Measurements from ENCODE around the gene SFMBT2.

Gene SFMBT2

GRCh38 chr10:7435674-7436073 lies 24.8 kb upstream of the SFMBT2 start:
- no peak for TF ChIP-seq CTCF (IDR thresholded peaks at IDR 0.05; ENCODE audit: low read depth, low read length)
- no peak for DNase-seq (ENCODE audit: low read depth, low spot score)
- no peak overlapping the region for H3K4me3 ChIP-seq (ENCODE audit: low read depth, low read length)
- in situ Hi-C loops (cut with HindIII; ENCODE audit: low sequenced_read_pairs) = no loop called here

GRCh38 chr10:7434378-7434777 lies 23.5 kb upstream of the SFMBT2 start:
- H3K4me3 ChIP-seq (ENCODE audit: low read depth, low read length) = no peak overlapping the region
- in situ Hi-C loops (cut with HindIII; ENCODE audit: low sequenced_read_pairs) = no loop called here
- no peak for DNase-seq (ENCODE audit: low read depth, low spot score)
- no peak for TF ChIP-seq CTCF (IDR thresholded peaks at IDR 0.05; ENCODE audit: low read depth, low read length)

- TF ChIP-seq CTCF (IDR thresholded peaks at IDR 0.05; ENCODE audit: low read depth, low read length) = no peak
- in situ Hi-C loops (cut with HindIII; ENCODE audit: low sequenced_read_pairs) = no loop called here
- H3K4me3 ChIP-seq (ENCODE audit: low read depth, low read length) = no peak overlapping the region
- DNase-seq (ENCODE audit: low read depth, low spot score) = no peak
Observed at GRCh38 chr10:7433861-7434260, 23.0 kb upstream of the SFMBT2 start.

GRCh38 chr10:7432884-7433726 lies 22.3 kb upstream of the SFMBT2 start:
- no peak for TF ChIP-seq CTCF (IDR thresholded peaks at IDR 0.05; ENCODE audit: low read depth, low read length)
- in situ Hi-C loops (cut with HindIII; ENCODE audit: low sequenced_read_pairs) = no loop called here
- H3K4me3 ChIP-seq (ENCODE audit: low read depth, low read length) = no peak overlapping the region
- DNase-seq (ENCODE audit: low read depth, low spot score) = peak; percentile 15

- no peak overlapping the region for H3K4me3 ChIP-seq (ENCODE audit: low read depth, low read length)
- no peak for DNase-seq (ENCODE audit: low read depth, low spot score)
- in situ Hi-C loops (cut with HindIII; ENCODE audit: low sequenced_read_pairs) = no loop called here
- no peak for TF ChIP-seq CTCF (IDR thresholded peaks at IDR 0.05; ENCODE audit: low read depth, low read length)
Observed at GRCh38 chr10:7428673-7429350, 18.0 kb upstream of the SFMBT2 start.

- DNase-seq (ENCODE audit: low read depth, low spot score) = no peak
- H3K4me3 ChIP-seq (ENCODE audit: low read depth, low read length) = no peak overlapping the region
- in situ Hi-C loops (cut with HindIII; ENCODE audit: low sequenced_read_pairs) = no loop called here
- TF ChIP-seq CTCF (IDR thresholded peaks at IDR 0.05; ENCODE audit: low read depth, low read length) = no peak
Observed at GRCh38 chr10:7426349-7426748, 15.5 kb upstream of the SFMBT2 start.
